ENCODE data around the gene OR5T1. TPM values are rescaled to one million over a fixed set of nuclear protein-coding genes. Genes with fewer than 3 reads are reported as not detected.

Gene OR5T1
- total RNA-seq, 1 experiment from 2014 or later, result not detected

GRCh38 chr11:56271092-56271491 lies 2.9 kb upstream of the OR5T1 start:
- no peak for DNase-seq
- peaks cover under 1% of the 10 kb centered on the region for H3K27me3 Mint-ChIP-seq (ENCODE audit: insufficient read depth, unreplicated experiment)

DNA sequence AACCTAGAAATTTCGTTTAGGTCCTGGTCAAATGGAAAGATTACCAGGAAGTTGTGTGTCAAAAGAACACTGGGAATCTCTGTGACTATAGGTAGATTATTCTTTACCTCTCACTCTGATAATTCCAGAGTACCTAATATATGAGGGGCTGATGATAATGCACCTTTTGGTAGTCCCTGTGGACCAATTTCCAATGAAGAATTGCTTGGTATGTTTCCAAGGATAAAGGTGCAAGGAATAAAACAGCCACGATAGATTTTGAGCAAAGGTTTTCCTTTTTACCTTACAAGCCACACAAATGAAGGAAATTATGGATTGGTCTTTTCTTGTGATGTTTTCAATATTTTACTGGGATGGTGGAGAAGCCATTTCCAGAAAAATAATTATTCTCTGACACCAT lies 18.2 kb downstream of the OR5T1 start, which contains the start of gene OR8H1:
Gene OR8H1 (minus strand): TSS at position 101 of the 400 bp plus-strand sequence. CDS start 1,192 bp downstream, outside the sequence.
- no peak for DNase-seq

More at GRCh38 chr11:56271092-56271491, 2.9 kb upstream of the OR5T1 start:
- BruUV-seq (replicated peaks), result no TSS peak
- Histone ChIP-seq H3K4me1 (no peaks in the 10 kb centered on the region), H3K9me3 (no peaks in the 10 kb centered on the region), H3K4me3 (ENCODE audit: low read depth, low read length) (no peak overlapping the region), H3K36me3 (ENCODE audit: control insufficient read depth, insufficient read depth, low read length) (no peaks in the 10 kb centered on the region), H3K27me3 (replicated peaks; ENCODE audit: control insufficient read depth, insufficient read depth, low read length) (no peaks in the 10 kb centered on the region)
- ChIA-PET CTCF (no interaction called here), POLR2A (no interaction called here)
- Mint-ChIP-seq H3K27ac (ENCODE audit: unreplicated experiment) (no peak overlapping the region), H3K4me3 (ENCODE audit: unreplicated experiment) (no peak overlapping the region), H3K9me3 (ENCODE audit: unreplicated experiment) (peaks cover 14% of the 10 kb centered on the region), H3K36me3 (ENCODE audit: insufficient read depth, unreplicated experiment) (no peaks in the 10 kb centered on the region), H3K4me1 (ENCODE audit: low read depth, unreplicated experiment) (no peaks in the 10 kb centered on the region)
- TF ChIP-seq CTCF (IDR thresholded peaks at IDR 0.05; ENCODE audit: insufficient read depth in 1 of 2, low read depth in 1 of 2, low read length in 1 of 2, severe bottlenecking in 1 of 2, unreplicated experiment in 1 of 2), result no peak
- intact Hi-C loops (cut with micrococcal nuclease; ENCODE audit: unreplicated experiment), result no loop called here

DNA sequence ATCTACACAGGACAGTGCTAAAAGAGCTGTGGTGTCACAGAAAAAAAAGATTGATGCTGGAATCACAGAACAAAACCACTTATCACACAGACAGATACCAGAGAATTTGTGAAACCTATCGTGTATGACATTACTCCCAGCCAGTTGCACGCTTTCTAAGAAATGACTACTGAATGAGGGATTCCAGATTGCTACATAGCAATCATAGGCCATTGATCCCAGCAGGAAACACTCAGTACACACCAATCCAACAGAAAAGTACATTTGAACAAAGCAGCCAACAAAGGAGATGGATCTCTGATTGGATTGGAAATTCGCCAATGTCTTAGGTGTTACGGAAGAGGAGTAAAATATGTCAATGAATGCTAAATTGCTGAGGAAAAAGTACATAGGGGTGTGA lies 22.9 kb downstream of the OR5T1 start:
- Histone ChIP-seq H3K36me3 (ENCODE audit: control insufficient read depth, insufficient read depth, low read length) (no peaks in the 10 kb centered on the region), H3K4me3 (ENCODE audit: low read depth, low read length) (no peak overlapping the region), H3K4me1 (no peaks in the 10 kb centered on the region), H3K9me3 (no peaks in the 10 kb centered on the region), H3K27me3 (replicated peaks; ENCODE audit: control insufficient read depth, insufficient read depth, low read length) (no peaks in the 10 kb centered on the region)
- intact Hi-C loops (cut with micrococcal nuclease; ENCODE audit: unreplicated experiment), result no loop called here
- Mint-ChIP-seq H3K27ac (ENCODE audit: unreplicated experiment) (no peak overlapping the region), H3K36me3 (ENCODE audit: insufficient read depth, unreplicated experiment) (no peaks in the 10 kb centered on the region), H3K27me3 (ENCODE audit: insufficient read depth, unreplicated experiment) (peaks cover 7% of the 10 kb centered on the region), H3K4me1 (ENCODE audit: low read depth, unreplicated experiment) (no peaks in the 10 kb centered on the region), H3K9me3 (ENCODE audit: unreplicated experiment) (no peaks in the 10 kb centered on the region), H3K4me3 (ENCODE audit: unreplicated experiment) (no peak overlapping the region)
- TF ChIP-seq CTCF (IDR thresholded peaks at IDR 0.05; ENCODE audit: insufficient read depth in 1 of 2, low read depth in 1 of 2, low read length in 1 of 2, severe bottlenecking in 1 of 2, unreplicated experiment in 1 of 2), result no peak
- BruUV-seq (replicated peaks), result no TSS peak
- DNase-seq, result no peak
- ChIA-PET CTCF (no interaction called here), POLR2A (no interaction called here)

More for the DNA sequence above, 18.2 kb downstream of the OR5T1 start, which contains the start of gene OR8H1:
- Histone ChIP-seq H3K36me3 (ENCODE audit: control insufficient read depth, insufficient read depth, low read length) (no peaks in the 10 kb centered on the region), H3K27me3 (replicated peaks; ENCODE audit: control insufficient read depth, insufficient read depth, low read length) (no peaks in the 10 kb centered on the region), H3K9me3 (no peaks in the 10 kb centered on the region), H3K4me1 (no peaks in the 10 kb centered on the region), H3K4me3 (ENCODE audit: low read depth, low read length) (no peak within 1 kb of the TSS)
- H3K36me3 Mint-ChIP-seq (ENCODE audit: insufficient read depth, unreplicated experiment), result no peaks in the 10 kb centered on the region
- H3K4me3 Mint-ChIP-seq (ENCODE audit: unreplicated experiment), result no peak within 1 kb of the TSS
- no peaks in the 10 kb centered on the region for H3K4me1 Mint-ChIP-seq (ENCODE audit: low read depth, unreplicated experiment)
- no peak for TF ChIP-seq CTCF (IDR thresholded peaks at IDR 0.05; ENCODE audit: insufficient read depth in 1 of 2, low read depth in 1 of 2, low read length in 1 of 2, severe bottlenecking in 1 of 2, unreplicated experiment in 1 of 2)
- H3K9me3 Mint-ChIP-seq (ENCODE audit: unreplicated experiment), result no peaks in the 10 kb centered on the region
- intact Hi-C loops (cut with micrococcal nuclease; ENCODE audit: unreplicated experiment), result no loop called here
- POLR2A ChIA-PET, result no interaction called here
- CTCF ChIA-PET, result no interaction called here
- peaks cover 7% of the 10 kb centered on the region for H3K27me3 Mint-ChIP-seq (ENCODE audit: insufficient read depth, unreplicated experiment)
- no peak within 1 kb of the TSS for H3K27ac Mint-ChIP-seq (ENCODE audit: unreplicated experiment)
- no TSS peak for BruUV-seq (replicated peaks)
